Measurements from ENCODE around the gene ZFYVE28.

DNA sequence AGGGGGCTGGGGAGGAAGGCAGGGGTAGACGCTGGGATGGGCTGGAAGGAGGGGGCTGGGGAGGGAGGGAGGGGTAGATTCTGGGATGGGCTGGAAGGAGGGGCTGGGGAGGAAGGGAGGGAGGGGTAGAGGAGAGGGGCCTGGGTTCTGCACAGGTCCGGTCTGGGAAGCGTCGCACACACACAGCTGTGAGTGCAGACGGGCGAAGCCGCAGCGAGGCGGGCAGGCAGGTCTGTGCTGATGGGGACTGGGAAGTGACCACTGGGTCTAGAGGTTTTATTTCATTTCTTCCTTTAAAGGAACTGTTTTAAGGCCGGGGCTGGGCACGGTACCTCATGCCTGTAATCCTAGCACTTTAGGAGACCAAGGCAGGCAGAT, 87.4 kb downstream of the ZFYVE28 start:
- no peak for TF ChIP-seq POLR2A (IDR thresholded peaks at IDR 0.05)
- TF ChIP-seq, protein P1, sequence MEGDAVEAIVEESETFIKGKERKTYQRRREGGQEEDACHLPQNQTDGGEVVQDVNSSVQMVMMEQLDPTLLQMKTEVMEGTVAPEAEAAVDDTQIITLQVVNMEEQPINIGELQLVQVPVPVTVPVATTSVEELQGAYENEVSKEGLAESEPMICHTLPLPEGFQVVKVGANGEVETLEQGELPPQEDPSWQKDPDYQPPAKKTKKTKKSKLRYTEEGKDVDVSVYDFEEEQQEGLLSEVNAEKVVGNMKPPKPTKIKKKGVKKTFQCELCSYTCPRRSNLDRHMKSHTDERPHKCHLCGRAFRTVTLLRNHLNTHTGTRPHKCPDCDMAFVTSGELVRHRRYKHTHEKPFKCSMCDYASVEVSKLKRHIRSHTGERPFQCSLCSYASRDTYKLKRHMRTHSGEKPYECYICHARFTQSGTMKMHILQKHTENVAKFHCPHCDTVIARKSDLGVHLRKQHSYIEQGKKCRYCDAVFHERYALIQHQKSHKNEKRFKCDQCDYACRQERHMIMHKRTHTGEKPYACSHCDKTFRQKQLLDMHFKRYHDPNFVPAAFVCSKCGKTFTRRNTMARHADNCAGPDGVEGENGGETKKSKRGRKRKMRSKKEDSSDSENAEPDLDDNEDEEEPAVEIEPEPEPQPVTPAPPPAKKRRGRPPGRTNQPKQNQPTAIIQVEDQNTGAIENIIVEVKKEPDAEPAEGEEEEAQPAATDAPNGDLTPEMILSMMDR (IDR thresholded peaks at IDR 0.05) = no peak

Measured in body of pancreas (tissue), 4 donors.